Sigmoid colon (tissue), 7 donors: ENCODE data around the gene SPIRE1. TPM values are rescaled to one million over a fixed set of nuclear protein-coding genes. Genes with fewer than 3 reads are reported as not detected.

Experiments used
- DNase-seq: peaks from one replicate; pipeline ENCODE4 v3.0.0-alpha.2; 2019
- H3K27ac ChIP-seq, 4 donors: fragments of 200-600 bp; sonication (generic); one replicate each; pipeline ENCODE4 v1.5.1; 2016 to 2019; ENCODE audit warnings: mild to moderate bottlenecking in 1 of 4
- H3K27me3 ChIP-seq, 3 donors: fragments of 200-600 bp; sonication (generic); one replicate each; pipeline ENCODE4 v1.5.1; 2019; ENCODE audit warnings: mild to moderate bottlenecking in 1 of 3
- H3K36me3 ChIP-seq, 4 donors: fragments of 200-600 bp; sonication (generic); one replicate each; pipeline ENCODE4 v1.5.1; 2016 to 2019
- H3K4me1 ChIP-seq, 4 donors: fragments of 200-600 bp; sonication (generic); one replicate each; pipeline ENCODE4 v1.5.1; 2017 to 2019
- H3K4me3 ChIP-seq, 4 donors: fragments of 200-600 bp; sonication (generic); one replicate each; pipeline ENCODE4 v1.5.1; 2017 to 2019; ENCODE audit warnings: mild to moderate bottlenecking in 2 of 4, moderate library complexity in 1 of 4
- H3K9me3 ChIP-seq, 4 donors: fragments of 200-600 bp in 3 of 4; sonication (generic) in 3 of 4; one replicate each; pipeline versions ENCODE4 v1.5.1 to v1.6.1; 2013 to 2019
- EP300 ChIP-seq, 4 donors: sonication (generic); formaldehyde crosslinking; IDR thresholded peaks; one replicate each; pipeline ENCODE4 v1.6.1; 2017; ENCODE audit warnings: antibody characterized with exemption in 4 of 4
- POLR2A ChIP-seq, 2 donors: fragments of 450-650 bp; IDR thresholded peaks; one replicate each; pipeline ENCODE4 v1.6.1; 2016; ENCODE audit warnings: antibody characterized with exemption in 2 of 2, mild to moderate bottlenecking in 2 of 2, moderate library complexity in 2 of 2
- POLR2AphosphoS5 ChIP-seq, 4 donors: sonication (generic); formaldehyde crosslinking; IDR thresholded peaks; one replicate each; pipeline ENCODE4 v1.6.1; 2017; ENCODE audit warnings: antibody characterized with exemption in 4 of 4
- WGBS, 2 donors: extraction: QIAGEN DNeasy Blood & Tissue Kit; methylation state at CpG; one replicate each; pipeline ENCODE4 v1.1.7; 2013; 5-methylcytosine and 5-hydroxymethylcytosine counted together
- intact Hi-C: fragments of 100-400 bp; cut with DNase I; formaldehyde crosslinking; loops from one replicate; pipeline ENCODE4 v1.15.1; 2023
- polyA plus RNA-seq, 3 donors: library from polyadenylated mRNA; stranded (reverse); fragments of 200-250 nt; gene quantifications; one replicate each; pipeline ENCODE4 v1.2.3, GENCODE V29; 2013
- total RNA-seq, 4 donors: library from RNA; depleted of rRNA; stranded (reverse); fragments of >200 nt; gene quantifications; one replicate each; pipeline ENCODE4 v1.1.0, GENCODE V29; 2016
- TF ChIP-seq, protein P1 (sequence below), 4 experiments: fragments of 450-650 bp in 3 of 4; fragments of 200-600 bp in 1 of 4; IDR thresholded peaks; one replicate each; pipeline ENCODE4 v1.5.1; 2016 to 2019; ENCODE audit warnings: antibody characterized with exemption in 4 of 4, mild to moderate bottlenecking in 3 of 4, moderate library complexity in 2 of 4
- donor health status: healthy with polysubstance abuse.
- donor health status: Bipolar disorder and iron deficiency.
- donor health status: healthy.

SPIRE1 gene
- total and polyA plus RNA-seq, 7 donors = 2.1 to 31.6 (median 22.7) TPM

GRCh38 chr18:12429556-12429955 is 228.4 kb downstream of the SPIRE1 start:
- TF ChIP-seq EP300 (IDR thresholded peaks at IDR 0.05) (no peak), POLR2A (IDR thresholded peaks at IDR 0.05) (no peak), POLR2AphosphoS5 (IDR thresholded peaks at IDR 0.05) (no peak)
- TF ChIP-seq, protein P1, sequence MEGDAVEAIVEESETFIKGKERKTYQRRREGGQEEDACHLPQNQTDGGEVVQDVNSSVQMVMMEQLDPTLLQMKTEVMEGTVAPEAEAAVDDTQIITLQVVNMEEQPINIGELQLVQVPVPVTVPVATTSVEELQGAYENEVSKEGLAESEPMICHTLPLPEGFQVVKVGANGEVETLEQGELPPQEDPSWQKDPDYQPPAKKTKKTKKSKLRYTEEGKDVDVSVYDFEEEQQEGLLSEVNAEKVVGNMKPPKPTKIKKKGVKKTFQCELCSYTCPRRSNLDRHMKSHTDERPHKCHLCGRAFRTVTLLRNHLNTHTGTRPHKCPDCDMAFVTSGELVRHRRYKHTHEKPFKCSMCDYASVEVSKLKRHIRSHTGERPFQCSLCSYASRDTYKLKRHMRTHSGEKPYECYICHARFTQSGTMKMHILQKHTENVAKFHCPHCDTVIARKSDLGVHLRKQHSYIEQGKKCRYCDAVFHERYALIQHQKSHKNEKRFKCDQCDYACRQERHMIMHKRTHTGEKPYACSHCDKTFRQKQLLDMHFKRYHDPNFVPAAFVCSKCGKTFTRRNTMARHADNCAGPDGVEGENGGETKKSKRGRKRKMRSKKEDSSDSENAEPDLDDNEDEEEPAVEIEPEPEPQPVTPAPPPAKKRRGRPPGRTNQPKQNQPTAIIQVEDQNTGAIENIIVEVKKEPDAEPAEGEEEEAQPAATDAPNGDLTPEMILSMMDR (IDR thresholded peaks at IDR 0.05) = no peak
- WGBS, 2 donors = 94 to 96% methylated on average over 16 of the region's 16 CpGs
- DNase-seq = no peak
- peaks cover 0 to 50% (median 5%) of the 10 kb centered on the region in 4 donors for H3K36me3 ChIP-seq
- no peak overlapping the region for H3K27ac ChIP-seq
- H3K4me1 ChIP-seq = peaks cover 0 to 8% (median 0%) of the 10 kb centered on the region in 4 donors
- intact Hi-C loops = no loop called here
- no peaks in the 10 kb centered on the region for H3K9me3 ChIP-seq
- no peak overlapping the region for H3K4me3 ChIP-seq
- no peaks in the 10 kb centered on the region for H3K27me3 ChIP-seq

- H3K9me3 ChIP-seq = no peaks in the 10 kb centered on the region
- intact Hi-C loops = no loop called here
- H3K27ac ChIP-seq = no peak overlapping the region
- H3K36me3 ChIP-seq = peaks cover 0 to 44% (median 5%) of the 10 kb centered on the region in 4 donors
- H3K4me1 ChIP-seq = peaks cover 0 to 8% (median 0%) of the 10 kb centered on the region in 4 donors
- H3K4me3 ChIP-seq = no peak overlapping the region
- TF ChIP-seq, protein P1 (IDR thresholded peaks at IDR 0.05) = no peak
- TF ChIP-seq POLR2AphosphoS5 (IDR thresholded peaks at IDR 0.05) = no peak
- no peak for TF ChIP-seq EP300 (IDR thresholded peaks at IDR 0.05)
- no peak for TF ChIP-seq POLR2A (IDR thresholded peaks at IDR 0.05)
- 87 to 95% methylated on average over 12 of the region's 12 CpGs for WGBS, 2 donors
- no peaks in the 10 kb centered on the region for H3K27me3 ChIP-seq
- no peak for DNase-seq
Observed at GRCh38 chr18:12428923-12429322, 229.0 kb downstream of the SPIRE1 start.

- Histone ChIP-seq H3K4me1 (peaks cover 0 to 4% (median 0%) of the 10 kb centered on the region in 4 donors), H3K4me3 (no peak overlapping the region), H3K36me3 (peaks cover 0 to 30% (median 5%) of the 10 kb centered on the region in 4 donors), H3K27ac (no peak overlapping the region), H3K27me3 (no peaks in the 10 kb centered on the region), H3K9me3 (no peaks in the 10 kb centered on the region)
- intact Hi-C loops = no loop called here
- DNase-seq = no peak
- 92 to 96% methylated on average over 3 of the region's 3 CpGs for WGBS, 2 donors
- TF ChIP-seq, protein P1 (IDR thresholded peaks at IDR 0.05) = no peak
- TF ChIP-seq POLR2AphosphoS5 (IDR thresholded peaks at IDR 0.05) = no peak
- no peak for TF ChIP-seq EP300 (IDR thresholded peaks at IDR 0.05)
- TF ChIP-seq POLR2A (IDR thresholded peaks at IDR 0.05) = no peak
Observed at GRCh38 chr18:12426924-12427323, 231.0 kb downstream of the SPIRE1 start.

DNA sequence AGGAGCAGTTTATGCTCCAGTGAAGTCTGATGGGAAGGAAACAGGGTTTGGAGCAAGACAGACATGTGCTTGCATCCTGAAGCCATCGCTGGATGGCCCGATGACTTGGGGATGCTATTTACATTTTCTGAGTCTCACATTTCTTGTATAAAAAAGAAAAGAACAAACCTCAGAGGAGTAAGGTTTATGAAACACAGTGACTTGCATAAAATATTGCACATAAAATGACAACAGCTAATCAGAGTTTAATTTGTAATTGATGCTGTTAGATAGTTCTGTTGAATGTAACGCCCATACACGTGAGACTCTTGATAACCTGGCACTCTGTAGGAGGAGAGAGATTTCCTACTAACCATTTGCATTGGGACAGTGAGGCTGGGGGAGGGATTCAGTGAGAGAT is 233.7 kb downstream of the SPIRE1 start:
- peaks cover 0 to 20% (median 13%) of the 10 kb centered on the region in 4 donors for H3K4me1 ChIP-seq
- WGBS, 2 donors = 90 to 93% methylated on average over 4 of the region's 4 CpGs
- no peak for TF ChIP-seq EP300 (IDR thresholded peaks at IDR 0.05)
- no peak for TF ChIP-seq POLR2A (IDR thresholded peaks at IDR 0.05)
- H3K9me3 ChIP-seq = no peaks in the 10 kb centered on the region
- no peak overlapping the region for H3K27ac ChIP-seq
- no peak overlapping the region for H3K4me3 ChIP-seq
- no peaks in the 10 kb centered on the region for H3K27me3 ChIP-seq
- peaks cover 0 to 18% (median 5%) of the 10 kb centered on the region in 4 donors for H3K36me3 ChIP-seq
- intact Hi-C loops = no loop called here
- DNase-seq = no peak

GRCh38 chr18:12423820-12424219 is 234.1 kb downstream of the SPIRE1 start:
- H3K36me3 ChIP-seq = peaks cover 0 to 14% (median 5%) of the 10 kb centered on the region in 4 donors
- intact Hi-C loops = no loop called here
- 80 to 90% methylated on average over 5 of the region's 5 CpGs for WGBS, 2 donors

More at GRCh38 chr18:12423820-12424219, 234.1 kb downstream of the SPIRE1 start:
- H3K4me3 ChIP-seq = no peak overlapping the region
- DNase-seq = no peak
- TF ChIP-seq, protein P1 (IDR thresholded peaks at IDR 0.05) = no peak
- TF ChIP-seq POLR2AphosphoS5 (IDR thresholded peaks at IDR 0.05) (no peak), EP300 (IDR thresholded peaks at IDR 0.05) (no peak), POLR2A (IDR thresholded peaks at IDR 0.05) (no peak)
- no peaks in the 10 kb centered on the region for H3K27me3 ChIP-seq
- no peak overlapping the region for H3K27ac ChIP-seq
- H3K9me3 ChIP-seq = no peaks in the 10 kb centered on the region
- H3K4me1 ChIP-seq = peaks cover 0 to 20% (median 13%) of the 10 kb centered on the region in 4 donors
